Body of pancreas (tissue), 4 donors: ENCODE data around the gene SKOR1. TPM values are rescaled to one million over a fixed set of nuclear protein-coding genes. Genes with fewer than 3 reads are reported as not detected.
A peak's percentile ranks its signal among the peaks of the same experiment; 100 is the strongest.

Experiments
- ATAC-seq: fragments of 150-250 bp; one replicate; pipeline ENCODE4 v1.9.1; 2016
- DNase-seq, 4 donors: peaks; one replicate each; pipeline ENCODE4 v3.0.0-alpha.2; 2019
- H3K27ac ChIP-seq, 4 donors: fragments of 200-600 bp; sonication (generic); 1 replicate in 3 of 4; 2 replicates in 1 of 4; pipeline versions ENCODE4 v1.5.1 to v1.6.1; 2016 to 2019; ENCODE audit warnings: mild to moderate bottlenecking in 1 of 4, mixed read lengths in 1 of 4, moderate library complexity in 1 of 4
- H3K27me3 ChIP-seq, 2 donors: fragments of 200-600 bp; sonication (generic); one replicate each; pipeline ENCODE4 v1.6.0; 2016; ENCODE audit warnings: mild to moderate bottlenecking in 1 of 2
- H3K36me3 ChIP-seq, 2 donors: fragments of 200-600 bp; sonication (generic); replicated peaks in 1 of 2; 2 replicates each; pipeline ENCODE4 v1.5.1; 2016; ENCODE audit warnings: low read depth in 2 of 2; ENCODE audit not compliant: insufficient read depth in 1 of 2
- H3K4me1 ChIP-seq: fragments of 200-600 bp; sonication (generic); one replicate; pipeline ENCODE4 v1.6.0; 2016
- H3K4me3 ChIP-seq, 2 donors: fragments of 200-600 bp; sonication (generic); 1 replicate in 1 of 2; 2 replicates in 1 of 2; pipeline ENCODE4 v1.5.1; 2016 to 2019
- H3K9me3 ChIP-seq, 3 donors: fragments of 200-600 bp; sonication (generic); 1 replicate in 2 of 3; 2 replicates in 1 of 3; pipeline ENCODE4 v1.5.1; 2016
- CTCF ChIP-seq, 7 experiments: fragments of 450-650 bp in 4 of 7; fragments of 200-600 bp in 3 of 7; sonication (generic) in 3 of 7; IDR thresholded peaks; one replicate each; pipeline ENCODE4 v1.5.1; 2016 to 2019; ENCODE audit warnings: antibody characterized with exemption in 7 of 7
- POLR2A ChIP-seq, 3 donors: fragments of 450-650 bp; IDR thresholded peaks; one replicate each; pipeline ENCODE4 v1.6.1; 2016; ENCODE audit warnings: antibody characterized with exemption in 3 of 3, mild to moderate bottlenecking in 2 of 3
- WGBS, 2 donors: methylation state at CpG; one replicate each; pipeline ENCODE4 v1.1.5; 2017; 5-methylcytosine and 5-hydroxymethylcytosine counted together
- intact Hi-C: fragments of 100-400 bp; cut with DNase I; formaldehyde crosslinking; loops from one replicate; pipeline ENCODE4 v1.15.1; 2023
- total RNA-seq, 2 donors: library from RNA; depleted of rRNA; stranded (reverse); fragments of >200 nt; gene quantifications; one replicate each; pipeline ENCODE4 v1.1.0, GENCODE V29; 2016

Gene SKOR1
- total RNA-seq, 2 donors from 2014 or later = under 0.01 to 0.78 TPM

- Histone ChIP-seq H3K36me3 (no peaks in the 10 kb centered on the region), H3K27ac (no peak overlapping the region), H3K4me3 (no peak overlapping the region), H3K9me3 (no peaks in the 10 kb centered on the region), H3K27me3 (no peaks in the 10 kb centered on the region), H3K4me1 (no peaks in the 10 kb centered on the region)
- intact Hi-C loops = no loop called here
- DNase-seq (no peak), ATAC-seq (no peak)
- no peak for TF ChIP-seq CTCF (IDR thresholded peaks at IDR 0.05)
- TF ChIP-seq POLR2A (IDR thresholded peaks at IDR 0.05) = no peak
- WGBS, 2 donors = 83 to 85% methylated on average over 1 to 3 of the region's 3 CpGs
These were observed 31.9 kb downstream of the SKOR1 start for GRCh38 chr15:67857220-67857619.

GRCh38 chr15:67859331-67859946 is 34.1 kb downstream of the SKOR1 start:
- no peaks in the 10 kb centered on the region for H3K9me3 ChIP-seq
- WGBS, 2 donors = 55 to 68% methylated on average over 4 to 5 of the region's 5 CpGs
- TF ChIP-seq CTCF (IDR thresholded peaks at IDR 0.05) = no peak
- TF ChIP-seq POLR2A (IDR thresholded peaks at IDR 0.05) = no peak
- H3K4me1 ChIP-seq = peaks cover 12% of the 10 kb centered on the region
- no peak for ATAC-seq
- H3K27ac ChIP-seq = no peak overlapping the region
- H3K4me3 ChIP-seq = no peak overlapping the region
- H3K36me3 ChIP-seq = no peaks in the 10 kb centered on the region
- intact Hi-C loops = no loop called here
- H3K27me3 ChIP-seq = no peaks in the 10 kb centered on the region
- no peak for DNase-seq

GRCh38 chr15:67861983-67862382 is 36.7 kb downstream of the SKOR1 start:
- no peaks in the 10 kb centered on the region for H3K36me3 ChIP-seq
- no peak for TF ChIP-seq CTCF (IDR thresholded peaks at IDR 0.05)
- no peak for TF ChIP-seq POLR2A (IDR thresholded peaks at IDR 0.05)
- H3K4me3 ChIP-seq = no peak overlapping the region
- no peaks in the 10 kb centered on the region for H3K9me3 ChIP-seq
- DNase-seq = no peak
- WGBS, 2 donors = 80 to 87% methylated on average over 3 of the region's 3 CpGs
- H3K27ac ChIP-seq = no peak overlapping the region
- intact Hi-C loops = loop anchor here (5.0 to 10.0 kb wide), 2 partner anchors 193 to 290 kb away; partner anchors contain the start of gene PIAS1
- ATAC-seq = no peak
- no peaks in the 10 kb centered on the region for H3K27me3 ChIP-seq
- peaks cover 12% of the 10 kb centered on the region for H3K4me1 ChIP-seq

- Histone ChIP-seq H3K9me3 (no peaks in the 10 kb centered on the region), H3K27me3 (no peaks in the 10 kb centered on the region), H3K27ac (no peak overlapping the region), H3K36me3 (no peaks in the 10 kb centered on the region), H3K4me3 (no peak overlapping the region), H3K4me1 (peaks cover 12% of the 10 kb centered on the region)
- DNase-seq (no peak), ATAC-seq (peak; percentile 16)
- WGBS, 2 donors = 46 to 48% methylated on average over 16 of the region's 16 CpGs
- TF ChIP-seq POLR2A (IDR thresholded peaks at IDR 0.05) (no peak), CTCF (IDR thresholded peaks at IDR 0.05) (no peak)
- intact Hi-C loops = loop anchor here (5.0 to 10.0 kb wide), 2 partner anchors 192 to 289 kb away; partner anchors contain the start of gene PIAS1
These were observed 37.6 kb downstream of the SKOR1 start for GRCh38 chr15:67862750-67863441.
